22Rv1 (cell line): ENCODE results near the gene PRMT2.

Experiments
- H3K27ac ChIP-seq: fragments of 450-650 bp; 2 replicates; pipeline ENCODE4 v1.5.1; 2017
- CTCF ChIP-seq: fragments of 450-650 bp; IDR thresholded peaks from 2 replicates; pipeline ENCODE4 v1.5.1; 2017; ENCODE audit warnings: mild to moderate bottlenecking
- ZFX ChIP-seq: fragments of 450-650 bp; IDR thresholded peaks from 2 replicates; pipeline ENCODE4 v1.6.1; 2017; ENCODE audit warnings: antibody characterized with exemption, borderline replicate concordance

Gene PRMT2

GRCh38 chr21:46606427-46606813 lies 29.1 kb upstream of the PRMT2 start:
- no peak overlapping the region for H3K27ac ChIP-seq
- TF ChIP-seq ZFX: no peak
- no peak for TF ChIP-seq CTCF

GRCh38 chr21:46607636-46608035 lies 27.8 kb upstream of the PRMT2 start:
- TF ChIP-seq ZFX (no peak), CTCF (no peak)
- H3K27ac ChIP-seq: no peak overlapping the region

- TF ChIP-seq ZFX (no peak), CTCF (no peak)
Measured at GRCh38 chr21:46608672-46609111, 26.8 kb upstream of the PRMT2 start.

GRCh38 chr21:46610018-46610701 lies 25.3 kb upstream of the PRMT2 start:
- H3K27ac ChIP-seq: no peak overlapping the region
- TF ChIP-seq CTCF: no peak
- no peak for TF ChIP-seq ZFX

More at GRCh38 chr21:46608672-46609111, 26.8 kb upstream of the PRMT2 start:
- no peak overlapping the region for H3K27ac ChIP-seq

- TF ChIP-seq CTCF (no peak), ZFX (no peak)
- H3K27ac ChIP-seq: no peak overlapping the region
Measured at GRCh38 chr21:46613391-46613790, 22.1 kb upstream of the PRMT2 start.

GRCh38 chr21:46616050-46616449 lies 19.4 kb upstream of the PRMT2 start:
- TF ChIP-seq ZFX: no peak
- TF ChIP-seq CTCF: no peak
- H3K27ac ChIP-seq: no peak overlapping the region

- H3K27ac ChIP-seq: no peak overlapping the region
- TF ChIP-seq CTCF (no peak), ZFX (no peak)
Measured at GRCh38 chr21:46616656-46617055, 18.8 kb upstream of the PRMT2 start.
